ENCODE measurements around the gene ST6GALNAC3.

The ST6GALNAC3 gene

DNA sequence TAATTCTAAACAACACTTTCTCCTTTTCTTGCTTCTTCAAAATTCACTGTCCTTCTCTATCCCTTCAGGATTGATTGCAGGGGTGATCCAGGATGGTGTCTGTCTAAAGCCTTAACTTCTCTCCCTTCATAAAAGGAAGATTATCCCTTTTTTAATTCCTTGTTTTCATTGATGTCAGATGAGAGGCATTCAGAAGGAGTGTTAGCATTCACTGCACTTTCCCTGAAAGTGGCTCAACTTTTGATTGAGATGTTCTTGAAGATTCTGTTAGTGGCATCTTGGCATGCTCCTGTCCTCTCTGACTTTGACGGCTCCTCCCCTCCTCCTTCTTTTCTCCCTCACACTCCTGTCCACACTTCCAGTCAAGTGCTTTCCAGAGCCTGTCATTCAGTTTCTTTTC lies 71.6 kb downstream of the ST6GALNAC3 start:
- no peak for DNase-seq

GRCh38 chr1:76147917-76148316 lies 73.4 kb downstream of the ST6GALNAC3 start:
- no peak for DNase-seq

- no peak for DNase-seq
Measured at GRCh38 chr1:76148460-76148859, 73.9 kb downstream of the ST6GALNAC3 start.

- no peak for DNase-seq
Measured at GRCh38 chr1:76153841-76154205, 79.3 kb downstream of the ST6GALNAC3 start.

GRCh38 chr1:76154206-76154956 lies 79.8 kb downstream of the ST6GALNAC3 start:
- peak; percentile 87 for DNase-seq

GRCh38 chr1:76156987-76157386 lies 82.4 kb downstream of the ST6GALNAC3 start:
- no peak for DNase-seq

DNA sequence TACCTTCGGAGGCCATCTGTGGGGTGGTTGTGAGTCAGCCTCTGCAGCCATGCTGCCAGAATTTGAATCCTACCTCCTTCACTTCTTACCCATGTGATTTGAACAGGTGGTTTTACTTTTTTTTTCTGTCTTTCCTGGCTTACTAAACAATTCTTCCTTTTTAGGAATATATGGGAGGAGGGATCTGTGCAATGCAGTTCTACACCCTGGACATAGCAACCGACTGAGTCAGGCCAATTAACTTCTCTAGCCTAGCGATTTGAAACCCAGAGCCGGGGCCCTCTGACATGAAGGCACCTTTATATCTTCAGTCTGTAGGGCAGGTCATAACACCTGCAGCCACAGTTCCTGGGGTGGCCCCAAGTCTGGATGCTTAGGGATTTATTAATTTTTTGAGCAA lies 83.6 kb downstream of the ST6GALNAC3 start:
- DNase-seq, result no peak

DNA sequence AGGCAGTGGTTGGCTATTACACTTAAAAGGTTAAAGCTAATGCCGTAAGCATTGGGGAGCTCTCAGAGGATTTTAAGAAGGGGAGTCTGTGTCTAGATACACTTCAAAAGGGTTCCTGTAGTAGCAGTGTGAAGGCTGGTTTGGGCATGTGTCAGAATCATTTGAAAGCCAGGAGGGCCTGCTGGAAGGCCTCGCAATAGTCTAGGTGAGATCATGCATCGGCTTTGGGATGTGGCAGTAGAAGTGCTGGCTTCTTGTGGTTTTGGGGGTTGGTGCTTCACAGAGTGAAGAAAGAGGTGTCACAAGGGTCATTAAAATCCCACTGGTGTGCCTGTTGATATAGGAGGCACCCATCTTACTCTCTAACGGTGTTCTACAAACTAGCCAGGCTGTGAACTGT lies 85.7 kb downstream of the ST6GALNAC3 start:
- no peak for DNase-seq

GRCh38 chr1:76161451-76161850 lies 86.9 kb downstream of the ST6GALNAC3 start:
- no peak for DNase-seq

GRCh38 chr1:76162254-76162653 lies 87.7 kb downstream of the ST6GALNAC3 start:
- no peak for DNase-seq

DNA sequence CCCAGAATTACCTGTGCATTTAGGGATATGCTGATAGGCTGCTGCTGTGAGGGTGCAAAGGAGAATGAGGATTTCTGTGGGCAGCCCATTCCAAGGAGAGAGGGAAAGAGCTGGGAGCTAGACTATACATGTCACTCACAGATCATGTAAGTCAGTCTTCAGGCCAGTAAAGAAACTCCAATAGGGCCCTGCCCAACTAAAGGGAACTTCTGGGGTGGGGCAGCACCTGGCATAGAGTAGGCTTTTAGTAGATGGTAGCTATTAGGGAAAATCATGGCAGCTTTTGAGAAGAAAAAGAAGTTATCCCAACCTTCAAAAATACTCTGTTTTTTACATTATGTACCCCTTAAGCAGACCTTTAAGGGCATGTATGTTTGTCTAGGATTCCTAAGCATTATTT lies 89.6 kb downstream of the ST6GALNAC3 start:
- DNase-seq, result no peak

- DNase-seq, result no peak
Measured at GRCh38 chr1:76170084-76170483, 95.5 kb downstream of the ST6GALNAC3 start.

- no peak for DNase-seq
Measured at GRCh38 chr1:76170513-76170912, 96.0 kb downstream of the ST6GALNAC3 start.

DNA sequence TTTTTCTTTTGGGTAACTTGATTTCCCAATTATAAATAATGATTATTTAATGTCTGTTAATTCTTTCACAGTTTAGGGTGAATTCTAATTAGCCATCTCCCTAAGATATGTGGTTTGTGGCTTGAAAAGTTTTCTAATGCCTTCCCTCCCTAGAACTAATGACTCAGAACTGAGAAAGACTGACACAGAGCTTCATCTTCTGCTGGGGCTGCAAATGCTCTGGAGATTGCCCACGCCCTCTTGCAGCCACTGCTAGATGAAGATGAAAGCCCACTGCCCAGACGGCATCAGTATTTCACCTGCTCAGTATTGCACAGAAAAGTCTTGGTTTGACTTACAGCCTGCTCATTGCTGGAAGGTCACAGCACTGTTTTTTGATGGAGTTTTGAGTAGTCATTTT lies 101.5 kb downstream of the ST6GALNAC3 start:
- peak; percentile 72 for DNase-seq

DNA sequence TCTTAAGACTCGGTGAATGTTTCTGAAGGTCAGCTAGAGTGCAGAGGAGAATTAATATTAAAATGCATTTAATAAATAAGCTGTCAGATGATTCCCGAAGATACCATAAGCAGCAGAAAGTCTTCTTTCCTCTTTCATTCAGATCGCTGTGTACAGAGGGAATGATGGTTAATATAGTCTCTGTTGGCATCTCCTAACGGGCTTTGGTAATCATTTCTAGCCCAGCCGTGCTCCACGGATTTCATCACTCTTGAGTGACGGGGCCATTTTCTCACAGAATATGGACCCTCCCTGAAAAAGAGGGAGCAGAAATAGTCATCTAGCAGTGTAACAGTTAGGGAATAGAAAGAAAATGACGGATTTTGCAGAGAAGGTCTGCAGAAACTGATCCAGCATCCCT lies 103.1 kb downstream of the ST6GALNAC3 start:
- DNase-seq, result no peak

GRCh38 chr1:76179219-76179698 lies 104.7 kb downstream of the ST6GALNAC3 start:
- DNase-seq, result no peak

DNA sequence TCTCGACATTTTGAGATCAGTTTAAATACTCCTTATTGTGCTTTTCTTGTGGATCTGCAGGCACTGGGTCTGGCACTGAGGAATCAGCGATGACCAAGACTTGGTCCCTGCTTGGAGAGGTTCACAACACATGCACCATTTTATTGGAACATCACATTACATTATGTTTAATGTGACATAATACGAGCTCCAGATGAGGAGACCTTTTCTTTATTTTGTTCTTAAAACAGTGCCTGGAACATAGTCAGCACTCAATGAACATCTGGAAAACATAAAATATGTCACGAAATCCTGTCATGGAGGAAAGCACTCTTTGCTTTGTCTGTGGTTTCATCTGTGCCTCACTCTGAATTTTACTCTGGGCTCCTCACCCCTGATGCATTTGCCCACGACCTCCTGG lies 110.7 kb downstream of the ST6GALNAC3 start:
- no peak for DNase-seq

- no peak for DNase-seq
Measured at GRCh38 chr1:76186554-76187170, 112.1 kb downstream of the ST6GALNAC3 start.

DNA sequence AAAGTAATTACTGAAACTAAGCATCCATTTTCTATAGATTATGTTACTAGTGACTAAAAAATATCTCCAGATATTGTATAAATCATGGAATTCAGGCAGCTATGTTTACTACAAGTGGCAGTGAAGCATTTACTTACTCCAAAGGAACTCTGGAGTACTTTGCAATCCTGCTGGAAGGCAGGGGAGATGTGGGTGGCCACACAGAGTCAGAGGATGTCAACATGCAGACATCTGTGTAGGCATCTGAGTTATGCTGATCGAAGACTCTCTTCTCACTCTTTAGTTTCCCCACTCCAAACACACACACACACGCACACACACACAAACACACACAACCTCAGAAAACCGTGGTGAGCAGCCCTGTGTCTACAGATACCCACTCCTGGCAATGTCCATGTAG lies 112.9 kb downstream of the ST6GALNAC3 start:
- no peak for DNase-seq

DNA sequence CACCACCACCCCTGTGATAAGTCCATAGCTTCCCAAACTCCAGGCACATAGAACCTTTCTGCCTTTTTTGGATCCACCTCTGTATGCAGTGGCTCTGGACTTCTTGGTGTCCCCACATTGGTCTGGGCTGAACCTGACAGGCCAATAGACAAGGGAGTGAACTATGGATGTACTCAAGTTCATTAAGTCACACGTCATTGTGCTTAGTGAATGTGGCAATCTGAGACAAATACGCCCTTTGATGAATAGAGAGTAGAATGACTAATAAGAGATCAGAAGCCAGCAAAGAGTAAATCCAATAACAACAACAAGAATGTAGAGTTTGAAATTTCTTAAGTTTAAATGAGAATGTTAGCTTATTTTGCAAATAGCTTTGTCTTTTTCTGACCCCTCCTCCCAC lies 114.8 kb downstream of the ST6GALNAC3 start:
- no peak for DNase-seq

DNA sequence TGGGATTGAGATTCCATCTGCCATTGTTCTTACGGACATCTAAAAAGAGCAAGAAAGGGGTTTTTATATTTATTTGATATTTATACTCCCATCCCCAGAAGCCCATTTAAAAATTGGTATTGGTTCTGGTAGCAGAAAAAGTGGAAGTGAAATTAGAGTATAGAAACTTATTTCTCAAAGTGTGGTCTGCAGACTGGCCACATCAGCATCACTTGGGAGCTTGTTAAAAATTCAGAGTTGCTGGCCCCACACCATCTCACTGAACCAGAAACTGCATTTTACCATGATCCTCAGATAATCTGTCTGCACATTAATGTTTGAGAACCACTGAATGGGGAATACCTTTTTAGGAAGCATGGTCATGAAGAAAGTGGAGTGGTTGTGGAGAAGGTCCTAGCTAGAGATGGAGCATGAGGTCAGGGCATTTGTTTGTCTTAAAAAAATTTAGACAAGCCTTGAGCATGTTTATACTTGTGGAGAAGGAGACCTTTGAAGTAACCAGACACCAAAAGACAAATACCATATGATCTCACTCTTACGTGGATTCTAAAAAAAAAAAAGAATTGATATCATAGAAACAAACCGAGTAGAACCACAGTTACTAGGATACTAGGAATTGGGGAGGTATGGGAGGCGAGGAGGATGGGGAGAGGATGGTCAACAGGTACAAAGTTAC lies 116.3 kb downstream of the ST6GALNAC3 start:
- DNase-seq, result no peak

DNA sequence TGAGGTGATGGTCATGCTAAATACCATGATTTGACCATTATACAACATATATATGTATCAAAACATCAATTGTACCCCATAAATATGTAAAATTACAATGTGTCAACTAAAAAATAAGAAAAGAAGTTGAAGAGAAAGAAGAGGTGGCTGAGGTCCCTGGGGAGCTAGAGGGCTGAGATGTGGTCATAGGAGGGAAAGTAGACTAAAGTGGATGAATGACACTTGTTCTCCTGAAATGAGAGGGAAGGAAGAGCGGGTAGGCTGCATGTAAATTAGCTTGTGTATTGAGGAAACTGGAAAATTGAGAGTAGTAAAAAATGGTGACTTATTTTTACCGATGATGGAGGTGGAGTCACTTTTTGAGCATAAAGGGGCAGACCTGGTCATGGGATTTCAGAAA lies 117.0 kb downstream of the ST6GALNAC3 start:
- no peak for DNase-seq

- DNase-seq, result no peak
Measured at GRCh38 chr1:76198452-76198851, 123.9 kb downstream of the ST6GALNAC3 start.

DNA sequence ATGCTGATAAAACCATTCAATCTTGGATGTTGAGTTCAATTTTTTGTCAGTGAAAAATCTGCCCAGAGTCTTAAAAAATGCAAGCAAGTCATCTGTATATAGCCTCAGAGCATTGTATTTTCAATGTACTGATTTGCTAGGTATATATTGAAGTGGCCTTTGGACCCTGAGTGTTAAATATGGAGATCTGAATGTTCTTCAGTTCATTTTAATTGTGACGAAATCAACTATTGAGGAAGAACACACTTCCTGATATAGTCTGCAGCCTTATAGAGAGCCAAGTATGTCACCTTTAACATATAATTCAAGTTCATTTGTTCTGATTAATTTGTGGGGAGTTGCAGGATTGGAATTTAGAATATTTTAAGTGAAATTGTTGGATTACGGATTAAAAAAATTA lies 128.1 kb downstream of the ST6GALNAC3 start:
- DNase-seq, result no peak
